ENCODE measurements around the gene ASAP2. TPM values are rescaled to one million over a fixed set of nuclear protein-coding genes. Genes with fewer than 3 reads are reported as not detected.

Gene ASAP2
- total RNA-seq, 1 donor from 2014 or later = 24.3 TPM

DNA sequence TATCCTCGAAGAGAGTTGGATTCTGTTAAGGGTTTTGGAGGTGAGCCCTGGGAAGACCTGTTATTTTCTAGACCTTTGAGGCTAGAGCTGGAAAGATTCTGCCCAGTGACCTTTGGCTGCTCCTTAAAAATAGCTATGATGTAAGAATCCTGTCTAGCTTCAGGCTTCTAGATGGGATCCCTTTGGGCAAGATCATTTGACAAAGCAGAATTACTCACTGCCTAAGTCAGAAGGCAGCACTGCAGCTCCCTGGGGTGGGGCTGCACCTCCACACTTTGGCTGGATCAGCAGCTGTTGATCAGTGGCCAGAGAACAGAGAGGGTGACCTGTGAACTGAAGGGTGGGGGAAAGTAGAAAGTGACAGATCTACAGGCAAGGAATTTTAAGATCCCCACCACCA is 103.8 kb downstream of the ASAP2 start:
- intact Hi-C loops (cut with DNase I) = no loop called here
- DNase-seq (no peak), ATAC-seq (peak; percentile 41 to 59)
- Histone ChIP-seq H3K36me3 (no peaks in the 10 kb centered on the region), H3K4me3 (no peak overlapping the region), H3K4me1 (peaks cover 32% of the 10 kb centered on the region), H3K27me3 (ENCODE audit: low read depth) (no peaks in the 10 kb centered on the region), H3K27ac (peak overlapping the region; percentile 46), H3K9me3 (no peaks in the 10 kb centered on the region)
- TF ChIP-seq, protein P1, sequence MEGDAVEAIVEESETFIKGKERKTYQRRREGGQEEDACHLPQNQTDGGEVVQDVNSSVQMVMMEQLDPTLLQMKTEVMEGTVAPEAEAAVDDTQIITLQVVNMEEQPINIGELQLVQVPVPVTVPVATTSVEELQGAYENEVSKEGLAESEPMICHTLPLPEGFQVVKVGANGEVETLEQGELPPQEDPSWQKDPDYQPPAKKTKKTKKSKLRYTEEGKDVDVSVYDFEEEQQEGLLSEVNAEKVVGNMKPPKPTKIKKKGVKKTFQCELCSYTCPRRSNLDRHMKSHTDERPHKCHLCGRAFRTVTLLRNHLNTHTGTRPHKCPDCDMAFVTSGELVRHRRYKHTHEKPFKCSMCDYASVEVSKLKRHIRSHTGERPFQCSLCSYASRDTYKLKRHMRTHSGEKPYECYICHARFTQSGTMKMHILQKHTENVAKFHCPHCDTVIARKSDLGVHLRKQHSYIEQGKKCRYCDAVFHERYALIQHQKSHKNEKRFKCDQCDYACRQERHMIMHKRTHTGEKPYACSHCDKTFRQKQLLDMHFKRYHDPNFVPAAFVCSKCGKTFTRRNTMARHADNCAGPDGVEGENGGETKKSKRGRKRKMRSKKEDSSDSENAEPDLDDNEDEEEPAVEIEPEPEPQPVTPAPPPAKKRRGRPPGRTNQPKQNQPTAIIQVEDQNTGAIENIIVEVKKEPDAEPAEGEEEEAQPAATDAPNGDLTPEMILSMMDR (IDR thresholded peaks at IDR 0.05) = no peak

- Histone ChIP-seq H3K27ac (peak overlapping the region; percentile 46), H3K27me3 (ENCODE audit: low read depth) (no peaks in the 10 kb centered on the region), H3K9me3 (no peaks in the 10 kb centered on the region), H3K36me3 (no peaks in the 10 kb centered on the region), H3K4me1 (peaks cover 32% of the 10 kb centered on the region), H3K4me3 (no peak overlapping the region)
- peak in 1 of 2 donors; percentile 11 for ATAC-seq
- intact Hi-C loops (cut with DNase I) = no loop called here
- no peak for DNase-seq
- TF ChIP-seq, protein P1 (IDR thresholded peaks at IDR 0.05) = no peak
These were observed 104.2 kb downstream of the ASAP2 start for GRCh38 chr2:9310798-9311197.

DNA sequence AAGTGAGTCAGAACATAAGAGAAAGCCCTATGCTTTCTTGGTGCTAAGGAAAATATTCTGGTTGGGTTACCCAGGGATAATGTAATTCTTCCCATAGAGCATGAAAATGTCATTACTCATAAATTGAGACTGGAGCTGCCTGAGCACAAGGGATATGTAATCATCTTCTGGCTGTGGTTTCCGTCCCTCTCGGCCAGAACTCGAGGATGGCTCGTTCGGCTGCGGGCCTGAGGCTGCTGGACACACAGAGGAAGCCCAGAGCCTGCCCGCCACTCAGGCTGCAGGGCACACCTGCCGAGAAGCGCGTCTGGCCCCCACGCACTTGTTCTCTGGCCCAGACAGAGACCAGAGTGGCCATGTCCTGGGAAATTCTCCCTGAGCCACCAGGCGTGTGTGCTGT is 104.9 kb downstream of the ASAP2 start:
- DNase-seq = no peak
- Histone ChIP-seq H3K9me3 (no peaks in the 10 kb centered on the region), H3K4me1 (peaks cover 32% of the 10 kb centered on the region), H3K4me3 (no peak overlapping the region), H3K27ac (peak overlapping the region; percentile 46), H3K27me3 (ENCODE audit: low read depth) (no peaks in the 10 kb centered on the region), H3K36me3 (no peaks in the 10 kb centered on the region)
- TF ChIP-seq, protein P1 (IDR thresholded peaks at IDR 0.05) = no peak
- intact Hi-C loops (cut with DNase I) = no loop called here
- peak in 1 of 2 donors; percentile 33 for ATAC-seq

- peaks cover 23% of the 10 kb centered on the region for H3K4me1 ChIP-seq
- H3K9me3 ChIP-seq = no peaks in the 10 kb centered on the region
- intact Hi-C loops (cut with DNase I) = no loop called here
- H3K36me3 ChIP-seq = no peaks in the 10 kb centered on the region
- no peak overlapping the region for H3K27ac ChIP-seq
- no peak for ATAC-seq
- H3K27me3 ChIP-seq (ENCODE audit: low read depth) = no peaks in the 10 kb centered on the region
- DNase-seq = no peak
- TF ChIP-seq, protein P1 (IDR thresholded peaks at IDR 0.05) = no peak
- H3K4me3 ChIP-seq = no peak overlapping the region
These were observed 106.0 kb downstream of the ASAP2 start for GRCh38 chr2:9312591-9312990.

GRCh38 chr2:9313443-9313842 is 106.8 kb downstream of the ASAP2 start:
- H3K4me1 ChIP-seq = peaks cover 21% of the 10 kb centered on the region
- no peaks in the 10 kb centered on the region for H3K36me3 ChIP-seq

More at GRCh38 chr2:9313443-9313842, 106.8 kb downstream of the ASAP2 start:
- no peaks in the 10 kb centered on the region for H3K9me3 ChIP-seq
- TF ChIP-seq, protein P1 (IDR thresholded peaks at IDR 0.05) = no peak
- H3K27me3 ChIP-seq (ENCODE audit: low read depth) = no peaks in the 10 kb centered on the region
- ATAC-seq = no peak
- H3K27ac ChIP-seq = no peak overlapping the region
- H3K4me3 ChIP-seq = no peak overlapping the region
- no peak for DNase-seq
- intact Hi-C loops (cut with DNase I) = no loop called here
